22Rv1 (cell line): ENCODE measurements around the gene MSX1.

Source experiments
- ZFX ChIP-seq: fragments of 450-650 bp; IDR thresholded peaks from 2 replicates; pipeline ENCODE4 v1.6.1; 2017; ENCODE audit warnings: antibody characterized with exemption, borderline replicate concordance
- TF ChIP-seq, protein P1 (sequence below): fragments of 450-650 bp; IDR thresholded peaks from 2 replicates; pipeline ENCODE4 v1.5.1; 2017; ENCODE audit warnings: mild to moderate bottlenecking

DNA sequence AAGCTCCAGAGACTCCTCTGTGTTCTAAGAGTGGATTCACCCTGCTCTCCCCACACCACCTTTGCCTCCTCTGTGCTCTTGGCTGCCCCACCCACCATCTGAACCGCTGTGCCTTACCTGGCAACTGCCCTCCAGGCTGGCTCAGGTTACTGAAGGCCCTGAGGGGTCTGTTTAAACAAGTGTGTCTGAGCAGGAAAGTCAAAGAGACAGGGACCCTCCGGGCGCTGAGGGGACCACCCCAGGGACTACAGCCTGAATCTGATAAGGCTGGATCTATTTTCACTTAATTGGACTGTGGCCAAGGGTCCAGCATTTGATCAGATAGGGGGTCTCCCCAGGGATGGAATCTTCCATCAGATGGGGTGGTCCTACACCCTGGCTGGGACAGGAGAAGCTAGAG is 10.4 kb upstream of the MSX1 start:
- TF ChIP-seq, protein P1, sequence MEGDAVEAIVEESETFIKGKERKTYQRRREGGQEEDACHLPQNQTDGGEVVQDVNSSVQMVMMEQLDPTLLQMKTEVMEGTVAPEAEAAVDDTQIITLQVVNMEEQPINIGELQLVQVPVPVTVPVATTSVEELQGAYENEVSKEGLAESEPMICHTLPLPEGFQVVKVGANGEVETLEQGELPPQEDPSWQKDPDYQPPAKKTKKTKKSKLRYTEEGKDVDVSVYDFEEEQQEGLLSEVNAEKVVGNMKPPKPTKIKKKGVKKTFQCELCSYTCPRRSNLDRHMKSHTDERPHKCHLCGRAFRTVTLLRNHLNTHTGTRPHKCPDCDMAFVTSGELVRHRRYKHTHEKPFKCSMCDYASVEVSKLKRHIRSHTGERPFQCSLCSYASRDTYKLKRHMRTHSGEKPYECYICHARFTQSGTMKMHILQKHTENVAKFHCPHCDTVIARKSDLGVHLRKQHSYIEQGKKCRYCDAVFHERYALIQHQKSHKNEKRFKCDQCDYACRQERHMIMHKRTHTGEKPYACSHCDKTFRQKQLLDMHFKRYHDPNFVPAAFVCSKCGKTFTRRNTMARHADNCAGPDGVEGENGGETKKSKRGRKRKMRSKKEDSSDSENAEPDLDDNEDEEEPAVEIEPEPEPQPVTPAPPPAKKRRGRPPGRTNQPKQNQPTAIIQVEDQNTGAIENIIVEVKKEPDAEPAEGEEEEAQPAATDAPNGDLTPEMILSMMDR = no peak
- TF ChIP-seq ZFX = no peak
